BJ (cell line): Measurements from ENCODE around the gene MRPL10. TPM values are rescaled to one million over a fixed set of nuclear protein-coding genes. Genes with fewer than 3 reads are reported as not detected.
"Not testable (repeated sequence)": the region's sequence is repeated elsewhere in the genome, so short reads cannot be mapped to it uniquely, and the experiment has no call there.

Source experiments
- CTCF ChIA-PET: fragments of 350-600 bp; formaldehyde crosslinking; extraction: SDS; loops from one replicate; lab custom pipeline; 2021; ENCODE audit warnings: antibody characterized with exemption, inconsistent platforms; lab: Yijun Ruan, JAX
- POLR2A ChIA-PET: fragments of 300-600 bp; sonication (Branson Sonifier 250); formaldehyde crosslinking; extraction: SDS; loops from one replicate; lab custom pipeline; 2021; ENCODE audit warnings: antibody characterized with exemption; lab: Charles Lee
- DNase-seq: peaks from one replicate; pipeline ENCODE4 v3.0.0-alpha.2; 2011; ENCODE audit warnings: low read depth
- H3K27me3 ChIP-seq: 2 replicates; pipeline ENCODE4 v1.6.0; 2011; ENCODE audit warnings: low read length; ENCODE audit not compliant: control insufficient read depth, insufficient read depth
- H3K36me3 ChIP-seq: 2 replicates; pipeline ENCODE4 v1.5.1; 2011; ENCODE audit warnings: low read length; ENCODE audit not compliant: control insufficient read depth, insufficient read depth
- H3K4me3 ChIP-seq: 2 replicates; pipeline ENCODE4 v1.5.1; 2011; ENCODE audit warnings: low read depth, mild to moderate bottlenecking, control low read depth, low read length
- polyA plus RNA-seq: library from polyadenylated mRNA; depleted of rRNA; stranded (reverse); fragments of >200 nt; gene quantifications from 2 replicates; pipeline ENCODE4 v1.2.3, GENCODE V29; 2011; rRNA removed
- TF ChIP-seq, protein P1 (sequence below): IDR thresholded peaks from 2 replicates; pipeline ENCODE4 v1.5.1; 2011; ENCODE audit warnings: low read depth, mild to moderate bottlenecking, control low read depth, inconsistent platforms, low read length, moderate library complexity; ENCODE audit not compliant: insufficient read depth

The MRPL10 gene
- polyA plus RNA-seq, 1 experiment, result 59.2 TPM

DNA sequence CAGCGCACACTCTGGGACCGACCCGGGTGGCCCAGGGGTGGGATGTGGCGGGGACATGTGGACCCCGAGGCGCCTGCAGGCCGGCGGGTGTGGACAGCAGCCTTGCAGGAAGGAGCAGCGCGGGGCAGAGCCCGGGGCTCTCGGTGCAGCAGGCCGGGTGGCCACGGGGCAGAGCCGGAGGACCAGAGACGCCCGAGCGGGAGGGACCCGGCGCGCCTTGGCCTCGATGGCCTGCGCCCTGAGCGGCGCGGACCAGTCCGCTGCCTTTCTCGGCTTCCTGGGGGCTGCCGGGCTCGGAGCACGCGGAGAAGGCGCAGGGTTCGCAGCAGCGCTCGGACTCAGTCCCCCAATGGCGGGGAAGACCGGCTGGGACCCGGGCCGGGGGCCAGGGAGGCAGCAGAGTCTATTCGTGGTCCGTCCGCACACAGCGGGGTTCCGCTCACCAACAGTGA, 53.1 kb downstream of the MRPL10 start:
- DNase-seq, result no peak
- TF ChIP-seq, protein P1, sequence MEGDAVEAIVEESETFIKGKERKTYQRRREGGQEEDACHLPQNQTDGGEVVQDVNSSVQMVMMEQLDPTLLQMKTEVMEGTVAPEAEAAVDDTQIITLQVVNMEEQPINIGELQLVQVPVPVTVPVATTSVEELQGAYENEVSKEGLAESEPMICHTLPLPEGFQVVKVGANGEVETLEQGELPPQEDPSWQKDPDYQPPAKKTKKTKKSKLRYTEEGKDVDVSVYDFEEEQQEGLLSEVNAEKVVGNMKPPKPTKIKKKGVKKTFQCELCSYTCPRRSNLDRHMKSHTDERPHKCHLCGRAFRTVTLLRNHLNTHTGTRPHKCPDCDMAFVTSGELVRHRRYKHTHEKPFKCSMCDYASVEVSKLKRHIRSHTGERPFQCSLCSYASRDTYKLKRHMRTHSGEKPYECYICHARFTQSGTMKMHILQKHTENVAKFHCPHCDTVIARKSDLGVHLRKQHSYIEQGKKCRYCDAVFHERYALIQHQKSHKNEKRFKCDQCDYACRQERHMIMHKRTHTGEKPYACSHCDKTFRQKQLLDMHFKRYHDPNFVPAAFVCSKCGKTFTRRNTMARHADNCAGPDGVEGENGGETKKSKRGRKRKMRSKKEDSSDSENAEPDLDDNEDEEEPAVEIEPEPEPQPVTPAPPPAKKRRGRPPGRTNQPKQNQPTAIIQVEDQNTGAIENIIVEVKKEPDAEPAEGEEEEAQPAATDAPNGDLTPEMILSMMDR, result no peak
- CTCF ChIA-PET, result interaction anchor here (0.6 kb wide), 1 partner anchor 147 kb away, joined by 4 read pairs; no protein-coding TSS in a partner anchor
- no peaks in the 10 kb centered on the region for H3K36me3 ChIP-seq
- H3K27me3 ChIP-seq, result peaks cover 18% of the 10 kb centered on the region
- H3K4me3 ChIP-seq, result no peak overlapping the region
- POLR2A ChIA-PET, result no interaction called here

DNA sequence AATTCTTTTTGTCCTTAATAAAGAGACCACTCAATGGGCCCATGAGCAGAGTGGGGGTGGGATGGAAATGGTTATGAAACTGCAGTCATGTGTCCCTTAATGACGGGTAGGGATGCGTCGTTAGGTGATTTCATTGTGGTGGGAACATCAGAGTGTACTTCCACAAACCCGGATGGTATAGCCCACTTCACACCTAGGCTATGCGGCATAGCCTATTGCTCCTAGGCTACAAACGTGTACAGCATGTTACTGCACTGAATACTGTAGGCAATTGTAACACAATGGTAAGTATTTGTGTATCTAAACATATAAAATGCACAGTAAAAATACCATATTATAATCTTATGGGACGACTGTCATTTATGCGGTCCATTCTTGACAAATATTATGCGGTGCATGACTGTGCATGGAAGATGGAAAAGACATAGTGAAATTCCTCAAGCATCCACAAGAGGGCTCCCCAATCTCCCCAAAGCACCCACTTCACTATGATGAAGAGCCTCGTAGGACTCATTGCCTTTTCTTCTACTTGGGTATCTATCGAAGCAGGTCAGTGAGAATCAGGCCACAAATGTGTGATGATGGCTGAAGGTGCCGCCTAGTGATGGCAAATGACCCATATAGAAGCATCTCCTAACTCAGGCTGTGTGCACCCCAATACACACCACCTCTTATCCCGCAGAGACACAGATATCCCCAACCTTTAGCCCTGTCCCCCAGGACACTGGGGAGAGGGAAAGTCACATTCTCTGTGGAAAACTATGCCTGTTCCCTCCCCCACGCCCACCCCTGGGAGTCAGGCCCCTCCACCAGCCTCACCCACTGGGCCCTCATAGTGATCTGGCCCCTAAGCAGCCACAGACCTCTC, 54.8 kb downstream of the MRPL10 start:
- CTCF ChIA-PET, result interaction anchor here (0.6 to 1.4 kb wide), 5 partner anchors 9 to 24 kb away, joined by 3 to 4 read pairs (median 3); no protein-coding TSS in a partner anchor
- H3K4me3 ChIP-seq, result no peak overlapping the region
- TF ChIP-seq, protein P1, result peak; percentile 71
- no peaks in the 10 kb centered on the region for H3K36me3 ChIP-seq
- DNase-seq, result no peak
- POLR2A ChIA-PET, result no interaction called here
- peaks cover 18% of the 10 kb centered on the region for H3K27me3 ChIP-seq

DNA sequence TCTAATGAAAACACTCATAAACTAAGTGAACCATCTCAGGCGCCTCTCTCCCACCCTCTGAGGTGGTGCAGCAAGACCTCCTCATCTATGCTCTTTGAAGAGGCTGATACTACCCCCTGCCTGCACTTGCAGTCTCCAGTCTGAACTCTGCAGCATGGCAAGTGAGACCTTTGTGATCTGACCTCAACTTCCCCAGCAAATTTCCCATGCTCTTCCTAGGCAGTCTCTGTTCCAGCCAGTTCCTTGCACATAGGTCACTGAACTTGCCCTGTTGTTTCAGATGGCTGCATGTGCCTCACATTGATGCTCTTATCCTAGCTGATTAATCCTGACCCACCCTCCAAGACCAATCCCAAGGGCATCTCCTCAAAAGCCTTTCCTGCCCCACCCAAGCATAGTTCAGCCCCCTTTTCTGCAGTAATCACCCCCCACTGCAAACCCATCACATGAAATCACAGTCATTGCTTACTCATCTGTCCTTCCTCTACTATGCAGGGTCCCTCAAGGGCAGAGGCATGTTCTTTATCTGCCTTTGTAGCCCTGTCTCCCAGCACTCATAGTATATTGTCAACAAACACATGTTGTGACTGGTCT, 56.3 kb downstream of the MRPL10 start:
- ChIA-PET POLR2A (no interaction called here), CTCF (interaction anchor here (1.0 to 1.4 kb wide), 5 partner anchors 9 to 35 kb away, joined by 3 to 4 read pairs (median 3); no protein-coding TSS in a partner anchor)
- no peak for DNase-seq
- TF ChIP-seq, protein P1, result no peak
- H3K27me3 ChIP-seq, result peaks cover 14% of the 10 kb centered on the region
- no peaks in the 10 kb centered on the region for H3K36me3 ChIP-seq
- no peak overlapping the region for H3K4me3 ChIP-seq

DNA sequence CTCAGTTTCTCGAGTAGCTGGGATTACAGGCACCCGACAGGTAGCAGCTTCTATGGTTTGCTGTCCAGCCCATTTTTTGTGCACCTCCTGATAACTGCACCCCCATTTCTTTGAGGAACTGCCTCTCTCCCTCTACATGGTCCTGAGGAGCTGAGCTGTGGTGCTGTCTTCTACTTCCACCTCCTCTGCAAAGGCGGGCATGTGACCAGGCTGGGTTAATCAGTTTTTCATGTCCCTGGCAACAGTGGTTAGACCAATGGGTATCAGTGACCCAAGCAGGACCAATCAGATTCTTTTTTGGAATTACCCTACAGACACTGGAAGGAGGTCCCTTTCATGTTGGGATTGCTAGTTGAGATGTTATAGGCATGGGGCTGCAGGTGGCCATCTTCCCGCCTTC, 57.0 kb downstream of the MRPL10 start:
- no peak for DNase-seq
- H3K27me3 ChIP-seq, result peaks cover 15% of the 10 kb centered on the region
- H3K36me3 ChIP-seq, result no peaks in the 10 kb centered on the region
- ChIA-PET POLR2A (no interaction called here), CTCF (interaction anchor here (1.2 kb wide), 1 partner anchor 9 kb away, joined by 3 read pairs; no protein-coding TSS in a partner anchor)
- H3K4me3 ChIP-seq, result no peak overlapping the region
- TF ChIP-seq, protein P1, result no peak

DNA sequence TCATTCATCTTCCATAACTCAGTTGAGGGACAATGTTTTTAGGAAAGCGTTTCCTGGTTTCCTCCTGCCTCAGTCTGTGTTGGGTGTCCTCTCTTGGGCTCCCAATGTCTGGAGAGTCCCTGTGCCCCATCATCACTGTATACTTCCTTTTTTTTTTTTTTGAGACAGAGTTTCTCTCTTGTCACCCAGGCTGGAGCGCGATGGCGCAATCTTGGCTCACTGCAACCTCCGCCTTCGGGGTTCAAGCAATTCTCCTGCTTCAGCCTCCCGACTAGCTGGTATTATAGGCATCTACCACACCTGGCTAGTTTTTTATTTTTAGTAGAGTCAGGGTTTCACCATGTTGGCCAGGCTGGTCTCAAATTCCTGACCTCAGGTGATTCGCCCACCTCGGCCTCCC, 57.7 kb downstream of the MRPL10 start:
- CTCF ChIA-PET, result interaction anchor here (0.8 to 1.6 kb wide), 4 partner anchors 8 to 75 kb away, joined by 3 to 5 read pairs (median 3); no protein-coding TSS in a partner anchor
- H3K4me3 ChIP-seq, DNase-seq, H3K36me3 ChIP-seq, POLR2A ChIA-PET: not testable (repeated sequence)
- H3K27me3 ChIP-seq, result peaks cover 15% of the 10 kb centered on the region

Other genes with a start within 250 kb of the MRPL10 start
- gene KPNB1, start 181.6 kb downstream of the MRPL10 start, polyA plus RNA-seq, result 171 and 184 TPM in 2 replicates
- gene TBKBP1, start 137.4 kb downstream of the MRPL10 start, polyA plus RNA-seq, result 4.7 and 7.3 TPM in 2 replicates
- not detected in 2 replicates for gene TBX21, start 98.3 kb downstream of the MRPL10 start, polyA plus RNA-seq
- gene OSBPL7, start 9.7 kb downstream of the MRPL10 start, polyA plus RNA-seq, result 4.5 and 7.6 TPM in 2 replicates
- 0.58 and 0.80 TPM in 2 replicates for gene LRRC46, start 129 bp upstream of the MRPL10 start, polyA plus RNA-seq
- 18.3 and 41.1 TPM in 2 replicates for gene SCRN2, start 9.7 kb upstream of the MRPL10 start, polyA plus RNA-seq
- 0.05 and 0.07 TPM in 2 replicates for gene SP6, start 19.6 kb upstream of the MRPL10 start, polyA plus RNA-seq
- 4.0 and 5.9 TPM in 2 replicates for gene SP2, start 64.7 kb upstream of the MRPL10 start, polyA plus RNA-seq
- gene PNPO, start 110.0 kb upstream of the MRPL10 start, polyA plus RNA-seq, result 15.9 and 19.6 TPM in 2 replicates
- gene PRR15L, start 126.3 kb upstream of the MRPL10 start, polyA plus RNA-seq, result not detected in 2 replicates
- gene CDK5RAP3, start 139.6 kb upstream of the MRPL10 start, polyA plus RNA-seq, result 76.6 and 98.1 TPM in 2 replicates
- 132 and 181 TPM in 2 replicates for gene COPZ2, start 206.3 kb upstream of the MRPL10 start, polyA plus RNA-seq
- gene NFE2L1, start 216.8 kb upstream of the MRPL10 start, polyA plus RNA-seq, result 255 and 281 TPM in 2 replicates